PC-9 (cell line): ENCODE measurements around the gene CTNNAL1. TPM values are rescaled to one million over a fixed set of nuclear protein-coding genes. Genes with fewer than 3 reads are reported as not detected.

Source experiments
- BruUV-seq: library from RNA; stranded (reverse); fragments of 400-500 nt; replicated peaks from 2 replicates; lab custom pipeline; 2021; lab: Mats Ljungman, UMichigan
- CTCF ChIA-PET: fragments of 300-600 bp; sonication (Branson Sonifier 250); formaldehyde crosslinking; loops from one replicate; lab custom pipeline; 2022; ENCODE audit warnings: antibody characterized with exemption; lab: Charles Lee
- POLR2A ChIA-PET: fragments of 300-600 bp; sonication (Branson Sonifier 250); formaldehyde crosslinking; loops from one replicate; lab custom pipeline; 2022; ENCODE audit warnings: antibody characterized with exemption; ENCODE audit not compliant: unreplicated experiment; lab: Charles Lee
- DNase-seq, 2 experiments: peaks; one replicate each; pipeline versions ENCODE4 v3.0.0 to v3.0.0-alpha.2; 2015 to 2022; ENCODE audit warnings: mixed read lengths in 1 of 2
- H2AFZ ChIP-seq: fragments of 200-600 bp; sonication (generic); 2 replicates; pipeline ENCODE4 v1.8.1; 2017; ENCODE audit warnings: antibody characterized with exemption
- H3F3A ChIP-seq: fragments of 200-600 bp; sonication (generic); 2 replicates; pipeline ENCODE4 v1.8.1; 2017; ENCODE audit warnings: antibody characterized with exemption, mild to moderate bottlenecking, low read depth; ENCODE audit not compliant: insufficient read depth
- H3K27ac ChIP-seq: fragments of 200-600 bp; sonication (generic); 2 replicates; pipeline ENCODE4 v1.6.1; 2016; ENCODE audit warnings: mixed run types
- H3K27me3 ChIP-seq: fragments of 200-600 bp; sonication (generic); 2 replicates; pipeline ENCODE4 v1.6.1; 2016; ENCODE audit warnings: low read depth, mixed run types; ENCODE audit not compliant: insufficient read depth
- H3K36me3 ChIP-seq: fragments of 200-600 bp; sonication (generic); 2 replicates; pipeline ENCODE4 v1.6.1; 2016; ENCODE audit warnings: low read depth, mixed run types
- H3K4me1 ChIP-seq: fragments of 200-600 bp; sonication (generic); replicated peaks from 2 replicates; pipeline ENCODE4 v1.6.1; 2016; ENCODE audit warnings: mixed run types; ENCODE audit not compliant: insufficient read depth
- H3K4me2 ChIP-seq: fragments of 200-600 bp; sonication (generic); 2 replicates; pipeline ENCODE4 v1.6.1; 2017; ENCODE audit warnings: mixed run types
- H3K4me3 ChIP-seq: fragments of 200-600 bp; sonication (generic); 2 replicates; pipeline ENCODE4 v1.6.1; 2016; ENCODE audit warnings: mixed run types
- H3K79me2 ChIP-seq: fragments of 200-600 bp; sonication (generic); 2 replicates; pipeline ENCODE4 v1.6.1; 2017; ENCODE audit warnings: low read depth, mixed run types
- H3K9me2 ChIP-seq: fragments of 200-600 bp; sonication (generic); 2 replicates; pipeline ENCODE4 v1.8.1; 2017; ENCODE audit warnings: mild to moderate bottlenecking; ENCODE audit not compliant: insufficient read depth
- H3K9me3 ChIP-seq: fragments of 200-600 bp; sonication (generic); 2 replicates; pipeline ENCODE4 v1.8.1; 2016; ENCODE audit warnings: low read depth; ENCODE audit not compliant: insufficient read depth
- H4K20me1 ChIP-seq: fragments of 200-600 bp; sonication (generic); 2 replicates; pipeline ENCODE4 v1.8.1; 2017; ENCODE audit not compliant: insufficient read depth
- EZH2 ChIP-seq: fragments of 200-600 bp; sonication (generic); IDR thresholded peaks from 2 replicates; pipeline ENCODE4 v1.8.0; 2017; ENCODE audit warnings: antibody characterized with exemption, low read depth
- intact Hi-C: fragments of 100-400 bp; cut with micrococcal nuclease; formaldehyde crosslinking; loops from one replicate; pipeline ENCODE4 v1.10.0; 2022; ENCODE audit not compliant: unreplicated experiment
- total RNA-seq: library from RNA; stranded (reverse); gene quantifications from 2 replicates; pipeline ENCODE4 v1.2.3, GENCODE V29; 2021
- TF ChIP-seq, protein P1 (sequence below): fragments of 200-600 bp; sonication (generic); conservative IDR thresholded peaks from 2 replicates; pipeline ENCODE4 v1.6.1; 2017; ENCODE audit warnings: mixed run types, antibody characterized with exemption, mild to moderate bottlenecking, moderate library complexity

Gene CTNNAL1
- total RNA-seq, 1 experiment from 2014 or later = 71.3 TPM

DNA sequence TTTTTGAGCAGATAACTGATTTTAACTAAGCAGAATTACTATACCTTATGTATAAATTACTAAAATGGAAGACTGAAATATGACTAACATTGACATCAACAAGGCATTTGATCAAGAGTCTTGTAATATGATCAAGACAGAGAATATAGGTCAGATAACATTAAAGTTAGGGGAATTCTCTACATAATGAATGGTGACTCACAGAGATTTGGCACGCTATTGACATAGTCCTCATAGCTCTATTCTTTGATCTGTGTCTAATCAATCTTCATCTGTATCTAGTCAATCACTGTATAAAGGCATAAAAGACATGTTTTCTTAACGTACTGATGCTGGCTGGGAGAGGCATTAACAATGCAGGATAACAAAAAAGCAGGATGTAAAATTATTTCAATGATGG lies 61.7 kb downstream of the CTNNAL1 start:
- DNase-seq = no peak
- Histone ChIP-seq H3K4me3 (no peak overlapping the region), H3K27ac (no peak overlapping the region), H3K9me3 (no peaks in the 10 kb centered on the region), H3K4me2 (no peak overlapping the region), H4K20me1 (no peaks in the 10 kb centered on the region), H3K9me2 (no peaks in the 10 kb centered on the region), H3F3A (peaks cover 16% of the 10 kb centered on the region), H3K36me3 (peaks cover 20% of the 10 kb centered on the region; the same call in 1 of the 2 replicates), H2AFZ (no peak overlapping the region), H3K27me3 (no peaks in the 10 kb centered on the region), H3K4me1 (no peaks in the 10 kb centered on the region), H3K79me2 (no peaks in the 10 kb centered on the region)
- TF ChIP-seq EZH2 = no peak
- TF ChIP-seq, protein P1, sequence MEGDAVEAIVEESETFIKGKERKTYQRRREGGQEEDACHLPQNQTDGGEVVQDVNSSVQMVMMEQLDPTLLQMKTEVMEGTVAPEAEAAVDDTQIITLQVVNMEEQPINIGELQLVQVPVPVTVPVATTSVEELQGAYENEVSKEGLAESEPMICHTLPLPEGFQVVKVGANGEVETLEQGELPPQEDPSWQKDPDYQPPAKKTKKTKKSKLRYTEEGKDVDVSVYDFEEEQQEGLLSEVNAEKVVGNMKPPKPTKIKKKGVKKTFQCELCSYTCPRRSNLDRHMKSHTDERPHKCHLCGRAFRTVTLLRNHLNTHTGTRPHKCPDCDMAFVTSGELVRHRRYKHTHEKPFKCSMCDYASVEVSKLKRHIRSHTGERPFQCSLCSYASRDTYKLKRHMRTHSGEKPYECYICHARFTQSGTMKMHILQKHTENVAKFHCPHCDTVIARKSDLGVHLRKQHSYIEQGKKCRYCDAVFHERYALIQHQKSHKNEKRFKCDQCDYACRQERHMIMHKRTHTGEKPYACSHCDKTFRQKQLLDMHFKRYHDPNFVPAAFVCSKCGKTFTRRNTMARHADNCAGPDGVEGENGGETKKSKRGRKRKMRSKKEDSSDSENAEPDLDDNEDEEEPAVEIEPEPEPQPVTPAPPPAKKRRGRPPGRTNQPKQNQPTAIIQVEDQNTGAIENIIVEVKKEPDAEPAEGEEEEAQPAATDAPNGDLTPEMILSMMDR = no peak
- BruUV-seq = no TSS peak
- ChIA-PET POLR2A (no interaction called here), CTCF (interaction anchor here (0.7 kb wide), 1 partner anchor 92 kb away, joined by 11 read pairs; no protein-coding TSS in a partner anchor)
- intact Hi-C loops = no loop called here

DNA sequence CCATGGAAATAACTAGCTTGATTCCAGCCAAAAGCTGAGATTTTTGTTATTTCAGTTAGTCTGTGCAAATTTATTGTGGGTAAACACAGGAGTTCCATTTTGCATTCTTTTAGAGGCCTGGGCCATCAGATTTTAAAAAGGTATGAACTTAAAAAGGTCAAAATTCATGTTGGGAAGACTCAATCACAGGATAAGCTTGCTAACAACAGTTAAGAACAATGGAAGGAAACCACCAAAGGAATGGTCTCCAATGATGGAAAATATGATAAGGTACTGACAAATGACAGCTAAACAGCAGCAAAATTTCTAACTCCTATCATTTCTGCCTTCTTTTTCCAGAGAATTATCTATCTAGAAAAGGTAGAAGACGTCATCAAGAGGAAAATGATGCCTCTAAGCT lies 63.1 kb downstream of the CTNNAL1 start:
- BruUV-seq = no TSS peak
- H4K20me1 ChIP-seq = no peaks in the 10 kb centered on the region
- TF ChIP-seq, protein P1 = no peak
- TF ChIP-seq EZH2 = no peak
- H3K4me1 ChIP-seq = no peaks in the 10 kb centered on the region
- no peak overlapping the region for H3K4me3 ChIP-seq
- H3K9me3 ChIP-seq = no peaks in the 10 kb centered on the region
- peaks cover 10% of the 10 kb centered on the region for H3F3A ChIP-seq
- H3K4me2 ChIP-seq = no peak overlapping the region
- H3K9me2 ChIP-seq = no peaks in the 10 kb centered on the region
- H3K27me3 ChIP-seq = no peaks in the 10 kb centered on the region
- H2AFZ ChIP-seq = no peak overlapping the region
- CTCF ChIA-PET = interaction anchor here (0.6 to 0.7 kb wide), 2 partner anchors 305 to 371 kb away, joined by 3 to 5 read pairs; no protein-coding TSS in a partner anchor
- no peak overlapping the region for H3K27ac ChIP-seq
- H3K36me3 ChIP-seq = peaks cover 20% of the 10 kb centered on the region; the same call in 1 of the 2 replicates
- H3K79me2 ChIP-seq = no peaks in the 10 kb centered on the region
- intact Hi-C loops = no loop called here
- POLR2A ChIA-PET = interaction anchor here (0.6 kb wide), 1 partner anchor 27 kb away, joined by 4 read pairs; no protein-coding TSS in a partner anchor
- no peak for DNase-seq

DNA sequence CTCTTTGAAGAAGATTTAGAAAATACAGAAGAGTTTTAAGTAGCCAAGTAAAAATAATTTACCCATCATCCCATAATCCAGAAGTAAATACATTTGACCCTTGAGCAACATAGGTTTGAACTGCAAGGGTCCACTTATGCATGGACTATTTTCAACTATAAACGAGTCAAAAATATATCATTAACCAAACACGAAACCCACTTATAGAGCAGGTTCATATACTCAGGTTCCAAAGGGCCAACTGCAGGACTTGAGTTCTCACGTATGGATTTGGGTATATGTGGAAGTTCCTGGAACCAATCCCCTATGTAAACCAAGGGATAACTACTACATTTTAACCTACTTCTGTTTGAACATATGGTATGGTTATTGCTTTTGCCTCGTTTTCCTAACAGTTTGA lies 73.3 kb downstream of the CTNNAL1 start:
- Histone ChIP-seq H3K4me1 (peaks cover 7% of the 10 kb centered on the region), H2AFZ (no peak overlapping the region), H3K4me2 (no peak overlapping the region), H3F3A (peaks cover 3% of the 10 kb centered on the region; the same call in 1 of the 2 replicates), H3K9me3 (no peaks in the 10 kb centered on the region), H3K79me2 (peaks cover 9% of the 10 kb centered on the region), H3K9me2 (no peaks in the 10 kb centered on the region), H3K27me3 (no peaks in the 10 kb centered on the region), H3K4me3 (no peak overlapping the region), H4K20me1 (no peaks in the 10 kb centered on the region), H3K27ac (no peak overlapping the region), H3K36me3 (peaks cover 16% of the 10 kb centered on the region)
- intact Hi-C loops = loop anchor here (10.0 kb wide), 2 partner anchors 255 to 405 kb away; no protein-coding TSS in a partner anchor
- no peak for DNase-seq
- BruUV-seq = no TSS peak
- POLR2A ChIA-PET = interaction anchor here (0.5 kb wide), 1 partner anchor 441 kb away, joined by 3 read pairs; no protein-coding TSS in a partner anchor
- CTCF ChIA-PET = no interaction called here
- TF ChIP-seq EZH2 = no peak
- TF ChIP-seq, protein P1 = no peak
